ENCODE data around the gene DIS3L2.

DNA sequence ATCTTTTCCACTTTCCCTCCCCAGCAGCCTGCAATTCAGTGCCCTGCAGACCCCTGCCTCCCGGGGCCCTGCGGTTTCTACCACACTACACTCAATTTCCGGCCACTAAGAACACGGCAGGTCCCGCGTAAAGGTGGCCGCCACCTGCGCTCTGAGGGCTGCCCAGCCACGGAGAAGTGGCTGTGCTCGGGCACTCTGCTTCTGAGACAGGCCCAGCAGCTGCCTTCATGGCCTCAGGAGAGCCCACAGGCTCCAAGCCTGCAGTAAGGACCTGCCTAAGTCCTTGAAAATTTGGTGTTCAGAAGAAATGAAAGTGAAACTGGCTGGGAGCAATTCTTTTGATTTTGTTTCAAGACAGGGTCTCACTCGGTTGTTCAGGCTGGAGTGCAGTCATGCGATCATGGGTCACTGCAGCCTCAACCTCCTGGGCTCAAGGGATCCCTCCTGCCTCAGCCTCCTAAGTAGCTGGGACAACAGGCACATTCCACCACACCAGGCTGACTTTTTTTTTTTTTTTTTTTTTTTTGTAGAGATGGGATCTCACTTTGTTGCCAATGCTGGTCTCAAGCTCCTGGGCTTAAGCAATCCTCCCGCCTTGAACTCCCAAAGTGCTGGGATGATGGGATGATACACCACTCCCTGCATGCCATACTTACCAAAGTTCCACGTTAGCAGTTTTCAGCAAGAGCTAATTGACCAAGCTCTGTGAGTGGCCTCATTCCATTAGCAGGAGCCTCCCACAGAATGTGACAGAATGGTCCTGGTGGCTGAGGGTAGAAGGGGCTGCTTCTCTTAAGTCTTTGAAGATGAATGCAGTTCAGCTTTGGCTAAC lies 402.5 kb downstream of the DIS3L2 start:
- TF ChIP-seq, protein P1, sequence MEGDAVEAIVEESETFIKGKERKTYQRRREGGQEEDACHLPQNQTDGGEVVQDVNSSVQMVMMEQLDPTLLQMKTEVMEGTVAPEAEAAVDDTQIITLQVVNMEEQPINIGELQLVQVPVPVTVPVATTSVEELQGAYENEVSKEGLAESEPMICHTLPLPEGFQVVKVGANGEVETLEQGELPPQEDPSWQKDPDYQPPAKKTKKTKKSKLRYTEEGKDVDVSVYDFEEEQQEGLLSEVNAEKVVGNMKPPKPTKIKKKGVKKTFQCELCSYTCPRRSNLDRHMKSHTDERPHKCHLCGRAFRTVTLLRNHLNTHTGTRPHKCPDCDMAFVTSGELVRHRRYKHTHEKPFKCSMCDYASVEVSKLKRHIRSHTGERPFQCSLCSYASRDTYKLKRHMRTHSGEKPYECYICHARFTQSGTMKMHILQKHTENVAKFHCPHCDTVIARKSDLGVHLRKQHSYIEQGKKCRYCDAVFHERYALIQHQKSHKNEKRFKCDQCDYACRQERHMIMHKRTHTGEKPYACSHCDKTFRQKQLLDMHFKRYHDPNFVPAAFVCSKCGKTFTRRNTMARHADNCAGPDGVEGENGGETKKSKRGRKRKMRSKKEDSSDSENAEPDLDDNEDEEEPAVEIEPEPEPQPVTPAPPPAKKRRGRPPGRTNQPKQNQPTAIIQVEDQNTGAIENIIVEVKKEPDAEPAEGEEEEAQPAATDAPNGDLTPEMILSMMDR (IDR thresholded peaks at IDR 0.05; ENCODE audit: low read depth, low read length): no peak
- no peak for TF ChIP-seq EZH2phosphoT487 (IDR thresholded peaks at IDR 0.05; ENCODE audit: low read depth)

Data from OCI-LY3 (cell line).